ENCODE measurements around the gene SEC24D.

The SEC24D gene

GRCh38 chr4:118753096-118753495 is 82.8 kb downstream of the SEC24D start:
- Histone ChIP-seq H3K4me1 (ENCODE audit: control extremely low read depth in 1 of 4, control insufficient read depth in 4 of 4, insufficient read depth in 4 of 4, low read length in 3 of 4) (no peaks in the 10 kb centered on the region), H3K27me3 (replicated peaks in 2 of 5; ENCODE audit: control insufficient read depth in 4 of 5, insufficient read depth in 5 of 5, low read length in 4 of 5) (no peaks in the 10 kb centered on the region), H3K4me3 (ENCODE audit: control insufficient read depth in 1 of 7, extremely low read depth in 1 of 7, insufficient read depth in 4 of 7, low read depth in 2 of 7, low read length in 6 of 7) (no peak overlapping the region), H3K9me3 (ENCODE audit: control extremely low read depth in 1 of 5, control insufficient read depth in 4 of 5, insufficient read depth in 2 of 5, low read depth in 1 of 5, low read length in 4 of 5) (no peaks in the 10 kb centered on the region), H3K27ac (ENCODE audit: insufficient read depth in 1 of 2, low read depth in 1 of 2, low read length in 2 of 2, poor library complexity in 1 of 2, severe bottlenecking in 2 of 2) (no peak overlapping the region), H3K36me3 (ENCODE audit: control insufficient read depth in 4 of 4, insufficient read depth in 4 of 4, low read length in 3 of 4) (peaks cover 7 to 20% (median 15%) of the 10 kb centered on the region in 4 experiments)
- ChIA-PET POLR2A (no interaction called here), CTCF (interaction anchor here (1.0 to 1.3 kb wide), 3 partner anchors 12 to 17 kb away, joined by 3 to 4 read pairs (median 3); no protein-coding TSS in a partner anchor)
- DNase-seq: no peak

GRCh38 chr4:118752551-118752950 is 83.4 kb downstream of the SEC24D start:
- peaks cover 7 to 20% (median 15%) of the 10 kb centered on the region in 4 experiments for H3K36me3 ChIP-seq (ENCODE audit: control insufficient read depth in 4 of 4, insufficient read depth in 4 of 4, low read length in 3 of 4)
- no peaks in the 10 kb centered on the region for H3K9me3 ChIP-seq (ENCODE audit: control extremely low read depth in 1 of 5, control insufficient read depth in 4 of 5, insufficient read depth in 2 of 5, low read depth in 1 of 5, low read length in 4 of 5)
- no CpG with 5 or more reads among the region's 2 CpGs for whole genome bisulfite sequencing (ENCODE audit: insufficient coverage)
- ChIA-PET POLR2A (no interaction called here), CTCF (interaction anchor here (1.0 to 1.3 kb wide), 3 partner anchors 10 to 18 kb away, joined by 3 to 4 read pairs (median 4); no protein-coding TSS in a partner anchor)
- H3K27ac ChIP-seq (ENCODE audit: insufficient read depth in 1 of 2, low read depth in 1 of 2, low read length in 2 of 2, poor library complexity in 1 of 2, severe bottlenecking in 2 of 2): no peak overlapping the region
- H3K4me3 ChIP-seq (ENCODE audit: control insufficient read depth in 1 of 7, extremely low read depth in 1 of 7, insufficient read depth in 4 of 7, low read depth in 2 of 7, low read length in 6 of 7): no peak overlapping the region
- no peak for DNase-seq
- H3K4me1 ChIP-seq (ENCODE audit: control extremely low read depth in 1 of 4, control insufficient read depth in 4 of 4, insufficient read depth in 4 of 4, low read length in 3 of 4): no peaks in the 10 kb centered on the region
- no peaks in the 10 kb centered on the region for H3K27me3 ChIP-seq (replicated peaks in 2 of 5; ENCODE audit: control insufficient read depth in 4 of 5, insufficient read depth in 5 of 5, low read length in 4 of 5)

GRCh38 chr4:118751629-118752323 is 84.2 kb downstream of the SEC24D start:
- H3K27ac ChIP-seq (ENCODE audit: insufficient read depth in 1 of 2, low read depth in 1 of 2, low read length in 2 of 2, poor library complexity in 1 of 2, severe bottlenecking in 2 of 2): no peak overlapping the region
- ChIA-PET CTCF (interaction anchor here (1.1 kb wide), 1 partner anchor 9 kb away, joined by 4 read pairs; no protein-coding TSS in a partner anchor), POLR2A (no interaction called here)
- H3K4me1 ChIP-seq (ENCODE audit: control extremely low read depth in 1 of 4, control insufficient read depth in 4 of 4, insufficient read depth in 4 of 4, low read length in 3 of 4): no peaks in the 10 kb centered on the region
- DNase-seq: no peak
- no peaks in the 10 kb centered on the region for H3K27me3 ChIP-seq (replicated peaks in 2 of 5; ENCODE audit: control insufficient read depth in 4 of 5, insufficient read depth in 5 of 5, low read length in 4 of 5)
- no CpG with 5 or more reads among the region's 2 CpGs for WGBS (ENCODE audit: insufficient coverage)
- H3K4me3 ChIP-seq (ENCODE audit: control insufficient read depth in 1 of 7, extremely low read depth in 1 of 7, insufficient read depth in 4 of 7, low read depth in 2 of 7, low read length in 6 of 7): no peak overlapping the region
- H3K9me3 ChIP-seq (ENCODE audit: control extremely low read depth in 1 of 5, control insufficient read depth in 4 of 5, insufficient read depth in 2 of 5, low read depth in 1 of 5, low read length in 4 of 5): no peaks in the 10 kb centered on the region
- peaks cover 7 to 16% (median 11%) of the 10 kb centered on the region in 4 experiments for H3K36me3 ChIP-seq (ENCODE audit: control insufficient read depth in 4 of 4, insufficient read depth in 4 of 4, low read length in 3 of 4)

- Histone ChIP-seq H3K4me3 (ENCODE audit: control insufficient read depth in 1 of 7, extremely low read depth in 1 of 7, insufficient read depth in 4 of 7, low read depth in 2 of 7, low read length in 6 of 7) (no peak overlapping the region), H3K27ac (ENCODE audit: insufficient read depth in 1 of 2, low read depth in 1 of 2, low read length in 2 of 2, poor library complexity in 1 of 2, severe bottlenecking in 2 of 2) (no peak overlapping the region), H3K4me1 (ENCODE audit: control extremely low read depth in 1 of 4, control insufficient read depth in 4 of 4, insufficient read depth in 4 of 4, low read length in 3 of 4) (peaks cover 0 to 4% (median 0%) of the 10 kb centered on the region in 4 experiments), H3K9me3 (ENCODE audit: control extremely low read depth in 1 of 5, control insufficient read depth in 4 of 5, insufficient read depth in 2 of 5, low read depth in 1 of 5, low read length in 4 of 5) (no peaks in the 10 kb centered on the region), H3K36me3 (ENCODE audit: control insufficient read depth in 4 of 4, insufficient read depth in 4 of 4, low read length in 3 of 4) (peaks cover 7 to 17% (median 12%) of the 10 kb centered on the region in 4 experiments), H3K27me3 (replicated peaks in 2 of 5; ENCODE audit: control insufficient read depth in 4 of 5, insufficient read depth in 5 of 5, low read length in 4 of 5) (no peaks in the 10 kb centered on the region)
- no peak for DNase-seq
- POLR2A ChIA-PET: no interaction called here
- CTCF ChIA-PET: interaction anchor here (0.8 to 0.9 kb wide), 2 partner anchors 141 to 219 kb away, joined by 3 to 4 read pairs; no protein-coding TSS in a partner anchor
- 100% methylated on average over 3 of the region's 5 CpGs for WGBS (ENCODE audit: insufficient coverage)
These were observed 86.5 kb downstream of the SEC24D start for GRCh38 chr4:118749347-118749988.

- H3K36me3 ChIP-seq (ENCODE audit: control insufficient read depth in 4 of 4, insufficient read depth in 4 of 4, low read length in 3 of 4): peaks cover 6 to 18% (median 11%) of the 10 kb centered on the region in 4 experiments
- CTCF ChIA-PET: interaction anchor here (0.6 to 2.8 kb wide), 15 partner anchors 9 to 544 kb away, joined by 3 to 12 read pairs (median 3); no protein-coding TSS in a partner anchor
- no peaks in the 10 kb centered on the region for H3K27me3 ChIP-seq (replicated peaks in 2 of 5; ENCODE audit: control insufficient read depth in 4 of 5, insufficient read depth in 5 of 5, low read length in 4 of 5)
- H3K4me1 ChIP-seq (ENCODE audit: control extremely low read depth in 1 of 4, control insufficient read depth in 4 of 4, insufficient read depth in 4 of 4, low read length in 3 of 4): peaks cover 0 to 4% (median 0%) of the 10 kb centered on the region in 4 experiments
- no peak for DNase-seq
- POLR2A ChIA-PET: interaction anchor here (0.6 to 0.7 kb wide), 3 partner anchors 745 to 1668 kb away, joined by 3 to 4 read pairs (median 3); no protein-coding TSS in a partner anchor
- H3K4me3 ChIP-seq (ENCODE audit: control insufficient read depth in 1 of 7, extremely low read depth in 1 of 7, insufficient read depth in 4 of 7, low read depth in 2 of 7, low read length in 6 of 7): no peak overlapping the region
- no peaks in the 10 kb centered on the region for H3K9me3 ChIP-seq (ENCODE audit: control extremely low read depth in 1 of 5, control insufficient read depth in 4 of 5, insufficient read depth in 2 of 5, low read depth in 1 of 5, low read length in 4 of 5)
- no peak overlapping the region for H3K27ac ChIP-seq (ENCODE audit: insufficient read depth in 1 of 2, low read depth in 1 of 2, low read length in 2 of 2, poor library complexity in 1 of 2, severe bottlenecking in 2 of 2)
- WGBS (ENCODE audit: insufficient coverage): 75% methylated on average over 1 of the region's 2 CpGs
These were observed 89.5 kb downstream of the SEC24D start for GRCh38 chr4:118746251-118746919.

- no peaks in the 10 kb centered on the region for H3K9me3 ChIP-seq (ENCODE audit: control extremely low read depth in 1 of 5, control insufficient read depth in 4 of 5, insufficient read depth in 2 of 5, low read depth in 1 of 5, low read length in 4 of 5)
- peaks cover 3 to 17% (median 9%) of the 10 kb centered on the region in 4 experiments for H3K36me3 ChIP-seq (ENCODE audit: control insufficient read depth in 4 of 4, insufficient read depth in 4 of 4, low read length in 3 of 4)
- no peak overlapping the region for H3K4me3 ChIP-seq (ENCODE audit: control insufficient read depth in 1 of 7, extremely low read depth in 1 of 7, insufficient read depth in 4 of 7, low read depth in 2 of 7, low read length in 6 of 7)
- 50% methylated on average over 1 of the region's 3 CpGs for WGBS (ENCODE audit: insufficient coverage)
- peaks cover 0 to 4% (median 0%) of the 10 kb centered on the region in 4 experiments for H3K4me1 ChIP-seq (ENCODE audit: control extremely low read depth in 1 of 4, control insufficient read depth in 4 of 4, insufficient read depth in 4 of 4, low read length in 3 of 4)
- no peaks in the 10 kb centered on the region for H3K27me3 ChIP-seq (replicated peaks in 2 of 5; ENCODE audit: control insufficient read depth in 4 of 5, insufficient read depth in 5 of 5, low read length in 4 of 5)
- peak in 1 of 3 donors; percentile 2 for DNase-seq
- ChIA-PET POLR2A (no interaction called here), CTCF (interaction anchor here (0.9 to 2.8 kb wide), 10 partner anchors 10 to 225 kb away, joined by 3 to 12 read pairs (median 4); no protein-coding TSS in a partner anchor)
- H3K27ac ChIP-seq (ENCODE audit: insufficient read depth in 1 of 2, low read depth in 1 of 2, low read length in 2 of 2, poor library complexity in 1 of 2, severe bottlenecking in 2 of 2): no peak overlapping the region
These were observed 90.6 kb downstream of the SEC24D start for GRCh38 chr4:118745357-118745756.
